GM21619 (cell line): ENCODE data around the gene CCR9.

Experiments used
- ATAC-seq: cut with Tn5 transposase; IDR thresholded peaks from one replicate; pipeline ENCODE4 v1.9.1; 2021; ENCODE audit not compliant: unreplicated experiment

CCR9 gene

GRCh38 chr3:45907769-45908705 lies 21.7 kb downstream of the CCR9 start:
- ATAC-seq, result no peak

DNA sequence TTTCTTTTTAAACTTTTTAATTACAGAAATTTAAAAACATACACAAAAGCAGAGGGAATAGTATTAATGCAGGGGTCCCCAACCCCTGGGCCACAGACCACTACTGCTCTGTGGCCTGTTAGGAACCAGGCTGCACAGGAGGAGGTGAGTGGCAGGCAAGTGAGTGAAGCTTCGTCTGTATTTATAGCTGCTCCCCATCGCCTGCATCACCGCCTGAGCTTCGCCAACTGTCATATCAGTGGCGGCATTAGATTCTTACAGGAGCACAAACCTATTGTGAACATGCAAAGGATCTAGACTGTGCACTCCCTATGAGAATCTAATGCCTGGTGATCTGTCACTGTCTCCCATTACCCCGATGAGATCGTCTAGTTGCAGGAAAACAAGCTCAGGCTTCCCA lies 22.4 kb downstream of the CCR9 start:
- ATAC-seq, result no peak

DNA sequence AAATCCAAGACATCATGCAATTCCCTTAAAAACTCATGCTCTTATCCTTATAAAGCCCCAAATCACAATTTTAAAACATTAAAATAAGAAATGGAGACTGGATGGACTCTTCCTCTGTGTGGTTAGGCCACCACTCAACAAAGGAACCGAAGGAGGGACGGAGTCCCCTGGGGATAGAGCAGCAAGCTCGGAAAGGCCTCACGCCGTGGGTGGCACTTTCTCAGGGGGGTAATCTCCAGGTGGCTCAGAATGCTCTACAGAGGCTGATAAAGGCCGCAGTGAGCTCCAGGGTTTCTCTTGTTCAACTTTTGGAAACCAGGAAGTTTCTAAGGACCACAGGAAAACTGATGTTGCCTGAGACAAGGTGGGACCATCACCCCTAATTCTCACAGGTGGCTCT lies 23.2 kb downstream of the CCR9 start:
- no peak for ATAC-seq

DNA sequence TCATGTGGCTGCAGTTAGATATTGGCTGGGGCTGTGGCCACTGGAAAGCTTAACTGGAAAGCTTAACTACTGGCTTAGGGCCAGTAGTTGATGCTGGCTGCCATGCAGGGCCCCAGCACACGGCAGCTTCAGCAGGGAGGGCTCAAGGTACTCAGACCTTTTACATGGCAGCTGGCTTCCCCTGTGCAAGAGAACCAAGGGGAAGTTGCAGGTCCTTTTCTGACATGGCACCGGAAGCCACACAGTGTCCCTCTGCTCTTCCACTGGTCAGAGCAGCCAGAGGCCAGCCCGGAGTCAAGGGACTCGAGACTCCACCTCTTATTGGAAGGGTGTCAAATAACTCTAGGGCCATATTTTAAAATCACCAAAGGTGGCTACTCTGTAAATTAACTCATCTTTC lies 24.5 kb downstream of the CCR9 start:
- ATAC-seq, result no peak

- no peak for ATAC-seq
Observed at GRCh38 chr3:45911511-45912226, 25.3 kb downstream of the CCR9 start.

GRCh38 chr3:45912435-45912834 lies 26.1 kb downstream of the CCR9 start:
- ATAC-seq, result no peak

DNA sequence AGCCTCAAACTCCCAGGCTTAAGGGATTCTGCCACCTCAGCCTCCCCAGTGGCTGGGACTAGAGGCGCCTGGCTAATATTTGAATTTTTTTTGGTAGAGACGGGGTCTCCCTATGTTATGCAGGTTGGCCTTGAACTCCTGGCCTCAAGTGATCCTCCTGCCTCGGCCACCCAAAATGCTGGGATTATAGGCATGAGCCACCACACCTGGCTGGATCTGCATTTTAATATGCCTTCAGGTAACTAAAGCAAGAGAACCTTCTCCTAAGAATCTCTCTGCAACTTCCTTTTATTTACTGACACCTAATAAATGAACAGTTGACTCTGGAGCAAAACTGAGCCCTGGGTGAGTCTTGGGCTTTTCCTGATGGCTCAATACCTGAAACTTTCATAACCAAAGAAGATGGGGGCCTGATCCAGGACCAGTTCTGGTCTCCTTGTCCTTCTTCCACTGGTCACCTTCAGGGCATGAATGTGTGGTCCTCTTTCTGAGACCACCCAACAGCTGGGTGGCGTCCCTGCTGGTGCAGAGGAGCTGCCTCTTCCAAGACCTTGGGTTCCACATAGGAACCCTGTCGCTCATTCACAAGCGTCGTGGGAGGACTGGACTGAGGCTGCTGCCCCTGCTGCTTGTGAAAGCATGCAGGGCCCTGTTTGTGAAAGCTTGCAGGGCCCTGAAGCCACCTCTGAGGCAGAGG lies 28.2 kb downstream of the CCR9 start:
- no peak for ATAC-seq

- ATAC-seq, result no peak
Observed at GRCh38 chr3:45915059-45915439, 28.7 kb downstream of the CCR9 start.

DNA sequence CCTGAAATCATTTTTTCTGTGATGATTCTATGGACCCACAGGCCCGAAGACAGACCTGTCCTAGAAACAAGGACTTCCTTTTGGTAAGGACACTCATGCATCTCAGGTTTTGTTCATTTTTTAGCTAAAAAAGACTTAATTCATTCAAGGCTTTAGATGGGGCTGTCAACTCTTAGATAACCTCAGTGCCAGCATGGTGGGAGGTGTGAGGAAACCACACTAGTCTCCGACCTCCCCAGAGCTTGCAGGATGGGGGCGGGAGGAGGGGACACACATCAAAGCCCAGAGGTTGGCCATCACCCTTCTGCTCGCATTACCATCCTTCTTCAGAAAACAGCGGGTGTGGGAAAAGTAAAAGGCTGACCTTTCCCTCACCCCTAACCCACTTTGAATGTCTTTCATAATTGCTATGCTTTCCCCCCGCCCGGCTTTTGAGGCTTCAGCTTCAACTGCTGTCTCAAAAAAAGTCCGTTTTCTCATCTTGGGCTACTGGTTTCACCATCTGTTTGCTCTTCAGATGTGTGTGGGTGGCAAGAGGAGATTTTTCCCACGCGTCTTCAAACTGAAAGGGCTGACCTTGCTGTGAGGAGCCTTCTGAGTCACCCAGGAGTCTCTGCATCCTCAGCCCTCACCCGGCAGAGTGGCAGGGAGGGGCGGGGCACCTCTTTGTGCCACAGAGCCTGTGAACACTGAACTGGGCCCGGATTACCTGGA lies 29.3 kb downstream of the CCR9 start:
- peak; percentile 90 for ATAC-seq

DNA sequence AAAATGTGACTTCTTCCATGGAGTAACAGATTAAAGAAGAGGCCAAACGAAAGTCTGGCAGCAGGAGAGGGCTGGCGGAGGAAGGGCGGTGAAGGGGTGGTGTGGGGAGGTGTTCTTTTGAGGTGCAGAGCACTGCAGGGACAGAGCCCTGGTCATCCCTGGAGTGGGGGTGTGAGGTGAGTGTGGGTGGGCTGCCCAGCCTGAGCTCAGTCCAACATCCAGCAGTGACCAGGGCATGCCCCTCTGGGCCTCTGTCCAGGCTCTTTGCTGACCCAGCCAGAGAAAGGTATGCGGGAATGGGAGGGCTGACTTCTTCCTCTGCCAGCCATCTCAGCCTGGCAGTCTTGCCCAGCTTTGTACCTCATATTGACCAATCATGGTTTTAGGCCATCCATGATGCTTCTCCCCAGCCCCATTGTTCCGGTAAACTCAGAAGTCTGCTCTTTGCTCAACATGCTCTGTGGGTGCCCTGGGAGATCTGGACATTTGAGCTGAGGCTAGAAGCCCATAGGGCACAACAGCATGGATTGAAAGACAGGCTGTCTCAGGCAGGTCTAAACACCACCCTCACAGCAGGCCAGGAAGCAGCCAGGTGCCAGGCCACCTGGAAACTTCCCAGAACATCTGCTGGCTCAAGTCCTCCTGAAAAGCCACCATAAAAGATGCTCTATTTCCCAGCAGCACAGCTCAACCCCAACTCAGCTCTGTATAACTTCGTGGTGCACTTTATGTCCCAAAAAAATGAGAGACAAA lies 31.0 kb downstream of the CCR9 start:
- ATAC-seq, result no peak

DNA sequence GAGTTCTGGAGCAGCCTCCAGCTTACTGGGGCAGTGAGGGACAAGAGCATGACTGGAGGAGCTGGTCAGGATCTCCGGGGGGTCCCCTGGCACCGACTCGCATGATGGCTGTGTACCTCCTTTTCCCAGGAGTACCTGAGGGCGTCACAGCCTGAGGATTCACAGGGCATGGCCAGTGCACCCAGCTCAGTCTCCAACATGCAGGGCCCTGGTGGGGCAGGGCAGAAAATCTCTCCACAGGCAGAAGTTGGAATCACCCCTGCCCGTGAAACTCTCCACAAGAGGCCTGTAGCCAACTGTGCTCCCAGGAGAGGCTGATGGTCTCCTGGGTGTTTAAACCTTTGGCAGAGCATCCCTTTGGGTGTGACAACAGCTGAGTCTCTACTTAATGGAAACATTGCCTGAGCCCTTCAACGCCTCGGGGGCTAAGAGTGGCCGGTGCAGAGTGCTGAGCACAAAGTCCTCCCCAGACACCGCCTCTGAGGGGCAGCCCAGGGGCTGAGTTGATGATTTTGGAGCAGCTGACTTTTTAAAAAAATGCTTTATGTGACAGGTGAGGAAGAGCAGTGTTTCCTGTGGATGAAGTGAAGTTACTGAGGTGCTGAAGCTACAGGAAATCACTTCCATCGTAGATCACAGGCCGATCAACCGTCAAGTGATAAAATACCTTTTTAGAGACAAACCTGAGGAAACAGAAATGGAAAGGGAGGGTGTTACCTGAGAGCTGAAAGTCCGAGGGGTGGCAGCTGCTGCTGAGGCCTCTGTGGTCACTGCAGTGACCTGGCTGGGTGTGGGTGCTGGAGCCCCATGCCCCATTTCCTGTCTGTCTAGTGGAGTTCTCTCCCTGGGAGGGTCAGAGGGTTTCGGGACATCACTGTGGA lies 35.1 kb downstream of the CCR9 start:
- no peak for ATAC-seq

- ATAC-seq, result no peak
Observed at GRCh38 chr3:45922039-45922326, 35.6 kb downstream of the CCR9 start.

GRCh38 chr3:45922950-45923590 lies 36.7 kb downstream of the CCR9 start:
- no peak for ATAC-seq

DNA sequence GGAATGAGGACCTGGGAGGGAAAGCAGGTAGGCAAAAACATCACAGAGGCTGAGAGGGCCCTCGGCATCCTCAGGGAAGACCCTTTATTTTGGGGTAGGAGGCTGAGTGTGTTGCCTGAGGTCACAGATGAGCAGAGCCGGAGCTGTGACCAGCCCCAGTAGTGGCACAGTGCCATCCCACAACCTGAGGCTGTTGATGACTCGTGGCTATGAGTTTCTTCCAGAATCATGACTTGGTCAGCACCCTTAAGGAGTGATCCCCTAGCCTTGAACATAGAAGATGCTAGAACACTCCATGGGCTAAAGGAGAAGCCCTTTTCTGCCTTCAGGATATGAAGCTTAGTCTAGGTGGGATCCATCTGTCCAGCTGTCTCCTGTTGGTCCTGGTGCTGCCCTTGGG lies 37.4 kb downstream of the CCR9 start:
- no peak for ATAC-seq

- no peak for ATAC-seq
Observed at GRCh38 chr3:45927881-45928280, 41.5 kb downstream of the CCR9 start.

DNA sequence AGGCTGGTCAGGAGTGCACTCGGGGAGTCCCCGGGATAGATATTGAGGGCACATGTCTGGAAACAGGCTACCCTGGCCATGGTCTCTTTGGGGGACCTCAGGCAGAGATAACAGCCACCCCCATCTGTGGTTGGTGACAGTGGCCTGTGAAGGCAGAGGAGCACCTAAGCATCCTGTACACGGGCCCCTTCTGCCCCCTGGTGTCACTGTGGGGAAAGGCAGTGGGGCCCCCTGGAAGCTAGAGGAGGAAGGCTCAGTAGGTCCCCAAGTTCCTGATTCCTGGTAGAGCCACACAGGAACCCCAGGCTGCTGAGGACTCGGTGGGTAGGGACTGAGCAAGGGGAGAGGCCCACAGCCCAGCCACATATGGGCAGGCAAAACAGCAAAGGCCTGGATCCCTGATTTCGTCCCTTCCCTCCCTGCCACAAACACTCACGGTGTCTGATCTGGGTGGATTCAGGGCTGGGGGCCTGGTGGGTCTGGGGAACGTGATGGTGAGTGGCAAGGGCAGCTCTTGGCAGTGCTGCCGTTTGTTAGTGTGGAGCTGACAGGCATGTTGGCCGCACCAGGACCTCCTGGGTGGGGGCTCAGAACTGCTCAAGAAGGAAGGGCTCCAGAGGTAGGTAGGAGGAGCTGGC lies 42.8 kb downstream of the CCR9 start:
- ATAC-seq, result no peak

GRCh38 chr3:45931496-45931895 lies 45.2 kb downstream of the CCR9 start:
- no peak for ATAC-seq

DNA sequence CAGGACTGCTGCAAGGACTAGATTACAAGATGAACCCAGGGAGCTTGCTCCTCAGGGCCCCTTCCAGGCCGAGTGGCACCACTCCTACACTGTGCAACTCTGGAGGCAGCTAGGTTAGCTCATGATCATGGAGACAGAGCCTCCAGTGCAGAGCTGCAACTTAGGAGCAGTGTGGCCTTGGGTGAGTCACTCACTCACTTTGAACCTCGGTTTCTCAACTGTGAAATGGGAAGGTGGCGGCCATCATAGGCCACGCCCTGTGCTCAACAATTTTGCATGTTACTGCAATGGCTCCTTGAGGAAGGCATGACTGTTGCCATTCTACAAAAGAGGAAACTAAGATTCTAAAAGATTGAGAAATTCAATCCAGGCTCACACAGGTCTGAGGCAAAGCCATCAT lies 45.8 kb downstream of the CCR9 start:
- ATAC-seq, result no peak

- ATAC-seq, result no peak
Observed at GRCh38 chr3:45933591-45933990, 47.2 kb downstream of the CCR9 start.
